ENCODE measurements around the gene PPP4R4.

GRCh38 chr14:94269156-94269555, 95.0 kb downstream of the PPP4R4 start:
- TF ChIP-seq ZNF274 (IDR thresholded peaks at IDR 0.05; ENCODE audit: low read depth, low read length) = no peak
- no peak for TF ChIP-seq YY1 (IDR thresholded peaks at IDR 0.05; ENCODE audit: insufficient read depth, insufficient read length)
